ENCODE data around the gene ZNF605. TPM values are rescaled to one million over a fixed set of nuclear protein-coding genes. Genes with fewer than 3 reads are reported as not detected.
"Not testable (repeated sequence)": the region's sequence is repeated elsewhere in the genome, so short reads cannot be mapped to it uniquely, and the experiment has no call there.

Gene ZNF605
- total RNA-seq, 4 donors from 2014 or later: 22.6 to 26.1 (median 24.1) TPM

- Histone ChIP-seq H3K36me3 (peaks cover 43 to 44% of the 10 kb centered on the region in 2 donors), H3K27me3 (no peaks in the 10 kb centered on the region), H3K27ac (no peak overlapping the region), H3K4me1 (no peaks in the 10 kb centered on the region), H3K9me3 (no peaks in the 10 kb centered on the region), H3K4me3 (replicated peaks in 1 of 3) (no peak overlapping the region)
- intact Hi-C loops (cut with DNase I): no loop called here
- 96 to 98% methylated on average over 13 of the region's 13 CpGs for WGBS, 2 donors
- no peak for DNase-seq
- no peak for TF ChIP-seq POLR2A (IDR thresholded peaks at IDR 0.05)
- no peak for TF ChIP-seq CTCF (IDR thresholded peaks at IDR 0.05)
These were observed 13.5 kb downstream of the ZNF605 start for GRCh38 chr12:132942611-132943010.

- TF ChIP-seq POLR2A (IDR thresholded peaks at IDR 0.05): no peak
- no peak for TF ChIP-seq CTCF (IDR thresholded peaks at IDR 0.05)
- no peak for DNase-seq
- Histone ChIP-seq H3K27ac (no peak overlapping the region), H3K9me3 (no peaks in the 10 kb centered on the region), H3K4me1 (no peaks in the 10 kb centered on the region), H3K36me3 (peaks cover 43 to 44% of the 10 kb centered on the region in 2 donors), H3K4me3 (replicated peaks in 1 of 3) (no peak overlapping the region), H3K27me3 (no peaks in the 10 kb centered on the region)
- WGBS, 2 donors: 95 to 97% methylated on average over 31 to 34 of the region's 34 CpGs
- intact Hi-C loops (cut with DNase I): no loop called here
These were observed 14.7 kb downstream of the ZNF605 start for GRCh38 chr12:132941336-132941954.

- Histone ChIP-seq H3K4me1 (no peaks in the 10 kb centered on the region), H3K27me3 (no peaks in the 10 kb centered on the region), H3K36me3 (peaks cover 36% of the 10 kb centered on the region in 2 donors), H3K27ac (no peak overlapping the region), H3K4me3 (replicated peaks in 1 of 3) (no peak overlapping the region), H3K9me3 (no peaks in the 10 kb centered on the region)
- TF ChIP-seq CTCF (IDR thresholded peaks at IDR 0.05) (no peak), POLR2A (IDR thresholded peaks at IDR 0.05) (no peak)
- WGBS, 2 donors: 98% methylated on average over 15 of the region's 15 CpGs
- no peak for DNase-seq
- intact Hi-C loops (cut with DNase I): no loop called here
These were observed 15.9 kb downstream of the ZNF605 start for GRCh38 chr12:132940071-132940719.

GRCh38 chr12:132938807-132939206, 17.3 kb downstream of the ZNF605 start:
- 67% methylated on average over 3 of the region's 25 CpGs; no CpG with 5 or more reads in 1 of the 2 donors for WGBS, 2 donors
- H3K9me3 ChIP-seq; H3K27ac ChIP-seq; H3K27me3 ChIP-seq; H3K4me3 ChIP-seq (replicated peaks in 1 of 3); DNase-seq; H3K4me1 ChIP-seq; intact Hi-C loops (cut with DNase I): not testable (repeated sequence)
- peaks cover 22 to 28% of the 10 kb centered on the region in 2 donors for H3K36me3 ChIP-seq

GRCh38 chr12:132937476-132937875, 18.6 kb downstream of the ZNF605 start:
- WGBS, 2 donors: 98 to 99% methylated on average over 2 of the region's 2 CpGs
- H3K36me3 ChIP-seq: peaks cover 14 to 16% of the 10 kb centered on the region in 2 donors
- no peaks in the 10 kb centered on the region for H3K4me1 ChIP-seq
- H3K9me3 ChIP-seq: no peaks in the 10 kb centered on the region
- TF ChIP-seq CTCF (IDR thresholded peaks at IDR 0.05) (no peak), POLR2A (IDR thresholded peaks at IDR 0.05) (no peak)
- no peak overlapping the region for H3K4me3 ChIP-seq (replicated peaks in 1 of 3)
- intact Hi-C loops (cut with DNase I): no loop called here
- no peaks in the 10 kb centered on the region for H3K27me3 ChIP-seq
- no peak overlapping the region for H3K27ac ChIP-seq
- DNase-seq: no peak

- H3K27ac ChIP-seq; DNase-seq; H3K9me3 ChIP-seq; H3K4me3 ChIP-seq (replicated peaks in 1 of 3); H3K4me1 ChIP-seq; intact Hi-C loops (cut with DNase I); H3K27me3 ChIP-seq: not testable (repeated sequence)
- H3K36me3 ChIP-seq: peaks cover 15 to 16% of the 10 kb centered on the region in 2 donors
- WGBS, 2 donors: 96% methylated on average over 8 of the region's 8 CpGs
These were observed 19.2 kb downstream of the ZNF605 start for GRCh38 chr12:132936921-132937320.

Data from thyroid gland (tissue), 4 donors.